ENCODE results near the gene RADIL. TPM values are rescaled to one million over a fixed set of nuclear protein-coding genes. Genes with fewer than 3 reads are reported as not detected.
A peak's percentile ranks its signal among the peaks of the same experiment; 100 is the strongest.

Gene RADIL
- total RNA-seq, 2 donors from 2014 or later, result 7.7 to 16.0 TPM

DNA sequence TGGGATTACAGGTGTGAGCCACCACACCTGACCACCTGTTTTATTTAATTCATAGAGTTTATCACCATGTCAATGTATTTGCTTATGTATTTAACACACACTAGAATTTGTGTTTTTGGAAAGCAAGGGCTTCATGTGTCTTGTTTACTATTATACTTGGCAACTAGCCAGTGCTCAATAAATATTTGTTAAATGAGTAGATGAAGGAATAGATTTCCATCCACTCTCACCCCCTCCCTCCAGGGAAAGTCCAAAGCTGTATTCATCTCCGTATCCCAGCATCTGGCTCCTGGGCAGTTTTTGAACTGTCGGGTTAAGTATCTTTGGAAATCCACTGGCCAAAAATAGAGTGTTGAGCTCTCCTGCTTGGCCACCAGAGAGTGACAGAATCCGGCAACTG, 4.6 kb upstream of the RADIL start:
- DNase-seq (ENCODE audit: low spot score), result no peak
- peaks cover 0 to 1% of the 10 kb centered on the region in 2 donors for H3K4me1 ChIP-seq
- no peak overlapping the region for H3K4me3 ChIP-seq
- no peak overlapping the region for H3K27ac ChIP-seq
- H3K27me3 ChIP-seq, result no peaks in the 10 kb centered on the region
- no peaks in the 10 kb centered on the region for H3K9me3 ChIP-seq
- TF ChIP-seq CTCF (IDR thresholded peaks at IDR 0.05), result no peak
- no peaks in the 10 kb centered on the region for H3K36me3 ChIP-seq

GRCh38 chr7:4886671-4887070, 3.2 kb upstream of the RADIL start:
- no peak overlapping the region for H3K27ac ChIP-seq
- no peak overlapping the region for H3K4me3 ChIP-seq
- no peaks in the 10 kb centered on the region for H3K9me3 ChIP-seq
- peaks cover 0 to 5% of the 10 kb centered on the region in 2 donors for H3K4me1 ChIP-seq
- H3K36me3 ChIP-seq, result no peaks in the 10 kb centered on the region
- TF ChIP-seq CTCF (IDR thresholded peaks at IDR 0.05), result no peak
- DNase-seq (ENCODE audit: low spot score), result no peak
- H3K27me3 ChIP-seq, result no peaks in the 10 kb centered on the region

DNA sequence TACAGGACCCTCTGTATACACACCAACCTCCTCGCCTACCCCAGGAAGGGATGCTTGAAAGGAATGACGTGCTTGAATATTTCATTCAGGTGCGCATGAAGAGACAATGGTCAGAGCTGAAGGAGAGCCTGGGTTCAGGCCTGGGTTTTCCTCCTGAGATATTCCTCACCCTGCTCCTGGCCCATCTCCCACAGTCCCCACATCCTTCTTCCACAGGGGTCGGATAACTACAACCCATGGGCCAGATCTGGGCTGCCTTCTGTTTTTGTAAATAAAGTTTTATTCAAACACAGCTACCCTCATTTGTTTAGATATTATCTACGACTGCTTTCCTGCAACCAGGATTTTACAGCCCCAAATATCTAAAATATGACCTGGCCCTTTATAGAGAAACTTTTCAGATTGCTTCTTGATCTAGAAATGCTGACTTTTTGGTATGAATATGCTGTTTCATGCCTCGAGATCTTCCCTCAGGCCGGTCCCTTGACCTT, 1.8 kb upstream of the RADIL start:
- H3K36me3 ChIP-seq, result no peaks in the 10 kb centered on the region
- TF ChIP-seq CTCF (IDR thresholded peaks at IDR 0.05), result no peak
- peaks cover 0 to 6% of the 10 kb centered on the region in 2 donors for H3K4me1 ChIP-seq

GRCh38 chr7:4884164-4884563, 648 bp upstream of the RADIL start:
- no peaks in the 10 kb centered on the region for H3K27me3 ChIP-seq
- TF ChIP-seq CTCF (IDR thresholded peaks at IDR 0.05), result no peak
- no peak overlapping the region for H3K4me3 ChIP-seq
- H3K27ac ChIP-seq, result no peak overlapping the region
- H3K9me3 ChIP-seq, result no peaks in the 10 kb centered on the region
- peaks cover 0 to 18% of the 10 kb centered on the region in 2 donors for H3K4me1 ChIP-seq
- no peaks in the 10 kb centered on the region for H3K36me3 ChIP-seq
- no peak for DNase-seq (ENCODE audit: low spot score)

More for the DNA sequence above, 1.8 kb upstream of the RADIL start:
- no peaks in the 10 kb centered on the region for H3K9me3 ChIP-seq
- H3K27me3 ChIP-seq, result no peaks in the 10 kb centered on the region
- no peak overlapping the region for H3K4me3 ChIP-seq
- no peak for DNase-seq (ENCODE audit: low spot score)
- H3K27ac ChIP-seq, result no peak overlapping the region

DNA sequence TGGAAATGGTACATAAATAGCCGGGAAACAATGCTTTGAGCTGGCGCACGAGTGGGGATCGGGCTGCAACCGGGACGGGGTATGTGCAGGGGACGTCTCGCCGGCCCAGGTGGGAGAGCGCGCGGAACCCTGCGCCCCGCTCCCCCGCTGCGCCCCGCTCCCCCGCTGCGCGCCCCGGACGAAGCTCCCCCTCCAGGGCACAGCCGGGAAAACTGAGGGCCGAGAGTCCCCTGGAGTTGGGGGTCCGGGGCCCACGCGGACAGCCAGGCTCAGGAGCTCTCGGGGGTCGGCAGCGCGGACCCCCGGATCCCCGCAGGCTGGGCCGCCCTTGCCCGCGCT, 514 bp downstream of the RADIL start:
- Histone ChIP-seq H3K36me3 (no peaks in the 10 kb centered on the region), H3K27ac (peak overlapping the region; percentile 81 to 83), H3K27me3 (no peaks in the 10 kb centered on the region), H3K4me1 (peaks cover 0 to 26% of the 10 kb centered on the region in 2 donors), H3K9me3 (no peaks in the 10 kb centered on the region), H3K4me3 (peak overlapping the region; percentile 68 to 78)
- DNase-seq (ENCODE audit: low spot score), result no peak
- TF ChIP-seq CTCF (IDR thresholded peaks at IDR 0.05), result no peak

Measured in right atrium auricular region (tissue), 2 donors.